Activated B cell treated with CpG ODN at 0.5 μM for 24 hours (primary cell): ENCODE data around the gene SELENOV. TPM values are rescaled to one million over a fixed set of nuclear protein-coding genes. Genes with fewer than 3 reads are reported as not detected.

ENCODE experiments used
- ATAC-seq: fragments of 200-7000 bp; cut with Tn5 transposase; one replicate; pipeline ENCODE4 v1.10.0; 2021; ENCODE audit warnings: low read depth, mild to moderate bottlenecking, moderate library complexity
- CTCF ChIA-PET: fragments of 350-600 bp; sonication (Branson Sonifier 250); formaldehyde crosslinking; loops from one replicate; lab custom pipeline; 2021; ENCODE audit warnings: antibody characterized with exemption; lab: Charles Lee
- POLR2A ChIA-PET: fragments of 350-600 bp; sonication (Branson Sonifier 250); formaldehyde crosslinking; loops from one replicate; lab custom pipeline; 2021; ENCODE audit warnings: antibody characterized with exemption; lab: Charles Lee
- DNase-seq: peaks from one replicate; pipeline ENCODE4 v3.0.0; 2022
- H3K27ac Mint-ChIP-seq: one replicate; pipeline ENCODE4 v1.8.0; 2020; ENCODE audit warnings: mixed read lengths
- H3K27me3 Mint-ChIP-seq: one replicate; pipeline ENCODE4 v1.8.0; 2021; ENCODE audit warnings: mixed read lengths
- H3K36me3 Mint-ChIP-seq: one replicate; pipeline ENCODE4 v1.8.0; 2021; ENCODE audit warnings: low read depth, mixed read lengths
- H3K4me1 Mint-ChIP-seq: one replicate; pipeline ENCODE4 v1.8.0; 2021; ENCODE audit warnings: mixed read lengths
- H3K4me3 Mint-ChIP-seq: one replicate; pipeline ENCODE4 v1.8.0; 2020; ENCODE audit warnings: mild to moderate bottlenecking, mixed read lengths
- H3K9me3 Mint-ChIP-seq: one replicate; pipeline ENCODE4 v1.8.0; 2020; ENCODE audit warnings: mixed read lengths
- intact Hi-C: fragments of 100-400 bp; cut with micrococcal nuclease; formaldehyde crosslinking; loops from one replicate; pipeline ENCODE4 v1.15.1; 2024
- total RNA-seq: library from RNA; stranded (reverse); gene quantifications from 2 replicates; pipeline ENCODE4 v1.2.3, GENCODE V29; 2022
- TF ChIP-seq, protein P1 (sequence below): fragments of 200-600 bp; IDR thresholded peaks from one replicate; pipeline ENCODE4 v1.8.0; 2022; ENCODE audit warnings: antibody characterized with exemption, mild to moderate bottlenecking

The SELENOV gene
- total RNA-seq, 1 donor from 2014 or later = not detected

DNA sequence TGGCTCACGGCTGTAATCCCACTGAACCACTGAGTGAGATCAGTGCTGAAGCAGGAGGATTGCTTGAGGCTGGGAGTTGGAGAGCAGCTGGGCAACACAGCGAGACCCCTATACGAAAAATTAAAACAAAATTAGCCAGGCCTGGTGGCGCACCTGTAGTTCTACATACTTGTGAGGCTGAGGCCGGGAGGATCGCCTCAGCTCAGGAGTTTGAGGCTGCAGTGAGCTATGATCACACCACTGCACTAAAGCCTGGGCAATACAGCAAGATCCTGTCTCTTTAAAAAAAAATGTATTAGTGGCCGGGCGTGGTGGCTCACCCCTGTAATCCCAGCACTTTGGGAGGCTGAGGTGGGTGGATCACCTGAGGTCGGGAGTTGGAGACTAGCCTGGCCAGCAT is 6.3 kb upstream of the SELENOV start:
- Mint-ChIP-seq H3K27ac (no peak overlapping the region), H3K4me1 (peaks cover 20% of the 10 kb centered on the region), H3K27me3 (peaks cover 34% of the 10 kb centered on the region), H3K9me3 (no peaks in the 10 kb centered on the region), H3K36me3 (no peaks in the 10 kb centered on the region), H3K4me3 (no peak overlapping the region)
- DNase-seq = no peak
- no peak for ATAC-seq
- TF ChIP-seq, protein P1, sequence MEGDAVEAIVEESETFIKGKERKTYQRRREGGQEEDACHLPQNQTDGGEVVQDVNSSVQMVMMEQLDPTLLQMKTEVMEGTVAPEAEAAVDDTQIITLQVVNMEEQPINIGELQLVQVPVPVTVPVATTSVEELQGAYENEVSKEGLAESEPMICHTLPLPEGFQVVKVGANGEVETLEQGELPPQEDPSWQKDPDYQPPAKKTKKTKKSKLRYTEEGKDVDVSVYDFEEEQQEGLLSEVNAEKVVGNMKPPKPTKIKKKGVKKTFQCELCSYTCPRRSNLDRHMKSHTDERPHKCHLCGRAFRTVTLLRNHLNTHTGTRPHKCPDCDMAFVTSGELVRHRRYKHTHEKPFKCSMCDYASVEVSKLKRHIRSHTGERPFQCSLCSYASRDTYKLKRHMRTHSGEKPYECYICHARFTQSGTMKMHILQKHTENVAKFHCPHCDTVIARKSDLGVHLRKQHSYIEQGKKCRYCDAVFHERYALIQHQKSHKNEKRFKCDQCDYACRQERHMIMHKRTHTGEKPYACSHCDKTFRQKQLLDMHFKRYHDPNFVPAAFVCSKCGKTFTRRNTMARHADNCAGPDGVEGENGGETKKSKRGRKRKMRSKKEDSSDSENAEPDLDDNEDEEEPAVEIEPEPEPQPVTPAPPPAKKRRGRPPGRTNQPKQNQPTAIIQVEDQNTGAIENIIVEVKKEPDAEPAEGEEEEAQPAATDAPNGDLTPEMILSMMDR = no peak
- POLR2A ChIA-PET = no interaction called here
- intact Hi-C loops = loop anchor here (10.0 kb wide), 1 partner anchor 1096 kb away; the partner anchor contains the start of gene LTBP4
- CTCF ChIA-PET = interaction anchor here (1.3 kb wide), 1 partner anchor 17 kb away, joined by 3 read pairs; no protein-coding TSS in a partner anchor

DNA sequence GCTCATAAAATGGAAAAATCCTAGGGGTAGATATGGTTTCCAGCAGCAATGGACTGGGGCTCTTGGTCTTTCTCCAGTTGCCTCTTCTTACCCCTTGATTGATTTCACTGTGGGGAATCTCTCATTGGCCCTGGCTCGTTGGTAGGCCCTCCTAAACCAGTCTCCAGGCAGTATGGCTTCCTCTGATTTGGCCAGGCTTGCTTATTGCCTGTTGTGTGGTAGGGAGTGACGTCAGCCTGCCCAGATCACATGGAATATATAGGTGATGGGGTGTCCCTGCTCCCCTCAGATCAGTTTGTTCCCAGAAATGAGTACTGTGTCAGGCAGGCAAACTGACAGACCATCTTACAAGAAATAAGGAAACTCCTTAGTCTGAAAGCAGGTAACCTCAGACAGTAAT is 5.7 kb upstream of the SELENOV start:
- no peak overlapping the region for H3K27ac Mint-ChIP-seq
- H3K27me3 Mint-ChIP-seq = peaks cover 34% of the 10 kb centered on the region
- DNase-seq (no peak), ATAC-seq (no peak)
- ChIA-PET CTCF (no interaction called here), POLR2A (no interaction called here)
- peaks cover 15% of the 10 kb centered on the region for H3K4me1 Mint-ChIP-seq
- intact Hi-C loops = loop anchor here (10.0 kb wide), 1 partner anchor 1096 kb away; the partner anchor contains the start of gene LTBP4
- no peaks in the 10 kb centered on the region for H3K36me3 Mint-ChIP-seq
- TF ChIP-seq, protein P1 = no peak
- no peak overlapping the region for H3K4me3 Mint-ChIP-seq
- H3K9me3 Mint-ChIP-seq = no peaks in the 10 kb centered on the region

GRCh38 chr19:39512988-39513387 is 2.0 kb upstream of the SELENOV start:
- POLR2A ChIA-PET = interaction anchor here (0.6 to 0.7 kb wide), 5 partner anchors 21 to 502 kb away, joined by 3 to 8 read pairs (median 4); partner anchors contain the start of gene RPS16
- H3K36me3 Mint-ChIP-seq = no peaks in the 10 kb centered on the region
- TF ChIP-seq, protein P1 = no peak
- no peak overlapping the region for H3K27ac Mint-ChIP-seq
- no peaks in the 10 kb centered on the region for H3K9me3 Mint-ChIP-seq
- DNase-seq (no peak), ATAC-seq (no peak)
- H3K27me3 Mint-ChIP-seq = peaks cover 38% of the 10 kb centered on the region
- H3K4me3 Mint-ChIP-seq = no peak overlapping the region
- CTCF ChIA-PET = no interaction called here
- intact Hi-C loops = no loop called here
- peaks cover 20% of the 10 kb centered on the region for H3K4me1 Mint-ChIP-seq

- peak; percentile 29 for DNase-seq
- no peak for ATAC-seq
- TF ChIP-seq, protein P1 = no peak
- Mint-ChIP-seq H3K9me3 (no peaks in the 10 kb centered on the region), H3K27ac (no peak overlapping the region), H3K36me3 (no peaks in the 10 kb centered on the region), H3K4me3 (peak overlapping the region; percentile 64), H3K27me3 (peaks cover 40% of the 10 kb centered on the region), H3K4me1 (peaks cover 17% of the 10 kb centered on the region)
- ChIA-PET CTCF (no interaction called here), POLR2A (interaction anchor here (0.6 kb wide), 1 partner anchor 26 kb away, joined by 3 read pairs; no protein-coding TSS in a partner anchor)
- intact Hi-C loops = no loop called here
These were observed 732 bp downstream of the SELENOV start for GRCh38 chr19:39515551-39516191.

GRCh38 chr19:39516270-39516669 is 1.3 kb downstream of the SELENOV start:
- Mint-ChIP-seq H3K4me1 (peaks cover 17% of the 10 kb centered on the region), H3K9me3 (no peaks in the 10 kb centered on the region), H3K27me3 (peaks cover 40% of the 10 kb centered on the region), H3K36me3 (no peaks in the 10 kb centered on the region), H3K4me3 (peak overlapping the region; percentile 61), H3K27ac (no peak overlapping the region)
- TF ChIP-seq, protein P1 = no peak
- intact Hi-C loops = no loop called here
- DNase-seq = no peak
- ChIA-PET CTCF (no interaction called here), POLR2A (no interaction called here)
- peak; percentile 45 for ATAC-seq
